Endothelial cell (in vitro differentiated cells): ENCODE data around the gene ATF5. TPM values are rescaled to one million over a fixed set of nuclear protein-coding genes. Genes with fewer than 3 reads are reported as not detected.

Experiments
- DNase-seq: peaks from one replicate; pipeline ENCODE4 v3.0.0; 2021; ENCODE audit warnings: low spot score
- H3K27ac Mint-ChIP-seq: one replicate; pipeline ENCODE4 v1.8.0; 2021; ENCODE audit warnings: mixed read lengths, inconsistent platforms; ENCODE audit not compliant: unreplicated experiment
- H3K27me3 Mint-ChIP-seq: one replicate; pipeline ENCODE4 v1.8.0; 2021; ENCODE audit warnings: mild to moderate bottlenecking, moderate library complexity, mixed read lengths, inconsistent platforms; ENCODE audit not compliant: unreplicated experiment
- H3K36me3 Mint-ChIP-seq: one replicate; pipeline ENCODE4 v1.8.0; 2021; ENCODE audit warnings: mild to moderate bottlenecking, low read depth, mixed read lengths, inconsistent platforms; ENCODE audit not compliant: unreplicated experiment
- H3K4me1 Mint-ChIP-seq: one replicate; pipeline ENCODE4 v1.8.0; 2021; ENCODE audit warnings: mild to moderate bottlenecking, mixed read lengths, inconsistent platforms; ENCODE audit not compliant: unreplicated experiment
- H3K4me3 Mint-ChIP-seq: one replicate; pipeline ENCODE4 v1.8.0; 2021; ENCODE audit warnings: mild to moderate bottlenecking, mixed read lengths, inconsistent platforms; ENCODE audit not compliant: unreplicated experiment
- H3K9me3 Mint-ChIP-seq: one replicate; pipeline ENCODE4 v1.8.0; 2021; ENCODE audit warnings: mixed read lengths, inconsistent platforms; ENCODE audit not compliant: unreplicated experiment
- CTCF ChIP-seq: fragments of 200-600 bp; sonication (generic); IDR thresholded peaks from one replicate; pipeline ENCODE4 v1.5.0; 2021; ENCODE audit warnings: antibody characterized with exemption; ENCODE audit not compliant: unreplicated experiment
- total RNA-seq: library from RNA; stranded (reverse); fragmentation: NEBNext Ultra II Directional; extraction: Animal tissue kit (Norgen Biotek cat#: 25700); gene quantifications from one replicate; pipeline ENCODE4 v1.2.1, GENCODE V29; 2021; ENCODE audit not compliant: unreplicated experiment

Gene ATF5
- total RNA-seq, 1 donor from 2014 or later = 15.8 TPM

- no peak overlapping the region for H3K27ac Mint-ChIP-seq
- H3K27me3 Mint-ChIP-seq = peaks cover 3% of the 10 kb centered on the region
- H3K4me3 Mint-ChIP-seq = no peak overlapping the region
- H3K36me3 Mint-ChIP-seq = no peaks in the 10 kb centered on the region
- H3K4me1 Mint-ChIP-seq = peaks cover 16% of the 10 kb centered on the region
- H3K9me3 Mint-ChIP-seq = no peaks in the 10 kb centered on the region
- TF ChIP-seq CTCF = no peak
- no peak for DNase-seq
These were observed 21.0 kb downstream of the ATF5 start for GRCh38 chr19:49949742-49950589.

GRCh38 chr19:49950590-49950948 lies 21.6 kb downstream of the ATF5 start:
- H3K9me3 Mint-ChIP-seq = no peaks in the 10 kb centered on the region
- peaks cover 3% of the 10 kb centered on the region for H3K27me3 Mint-ChIP-seq
- H3K4me3 Mint-ChIP-seq = no peak overlapping the region
- DNase-seq = no peak
- H3K27ac Mint-ChIP-seq = no peak overlapping the region
- no peak for TF ChIP-seq CTCF
- H3K4me1 Mint-ChIP-seq = peaks cover 16% of the 10 kb centered on the region
- H3K36me3 Mint-ChIP-seq = no peaks in the 10 kb centered on the region

- H3K4me1 Mint-ChIP-seq = peaks cover 16% of the 10 kb centered on the region
- TF ChIP-seq CTCF = no peak
- H3K9me3 Mint-ChIP-seq = no peaks in the 10 kb centered on the region
- H3K27ac Mint-ChIP-seq = no peak overlapping the region
- H3K27me3 Mint-ChIP-seq = peaks cover 3% of the 10 kb centered on the region
- no peak overlapping the region for H3K4me3 Mint-ChIP-seq
- no peak for DNase-seq
- no peaks in the 10 kb centered on the region for H3K36me3 Mint-ChIP-seq
These were observed 22.0 kb downstream of the ATF5 start for GRCh38 chr19:49950956-49951526.

- no peak for DNase-seq
- no peaks in the 10 kb centered on the region for H3K9me3 Mint-ChIP-seq
- H3K27ac Mint-ChIP-seq = no peak overlapping the region
- no peak overlapping the region for H3K4me3 Mint-ChIP-seq
- no peak for TF ChIP-seq CTCF
- H3K27me3 Mint-ChIP-seq = peaks cover 5% of the 10 kb centered on the region
- peaks cover 16% of the 10 kb centered on the region for H3K4me1 Mint-ChIP-seq
- no peaks in the 10 kb centered on the region for H3K36me3 Mint-ChIP-seq
These were observed 22.9 kb downstream of the ATF5 start for GRCh38 chr19:49951806-49952478.

GRCh38 chr19:49952479-49952836 lies 23.5 kb downstream of the ATF5 start:
- DNase-seq = no peak
- Mint-ChIP-seq H3K27ac (no peak overlapping the region), H3K4me1 (peaks cover 16% of the 10 kb centered on the region), H3K27me3 (peaks cover 5% of the 10 kb centered on the region), H3K36me3 (no peaks in the 10 kb centered on the region), H3K9me3 (no peaks in the 10 kb centered on the region), H3K4me3 (no peak overlapping the region)
- TF ChIP-seq CTCF = no peak
